ENCODE results near the gene MUC13.

MUC13 gene

GRCh38 chr3:124915254-124915653 lies 19.3 kb downstream of the MUC13 start:
- in situ Hi-C loops (cut with MboI; ENCODE audit: low pct_unique_long_range_greater_than_20kb, low sequenced_read_pairs, unreplicated experiment): no loop called here
- DNase-seq (ENCODE audit: low spot score): no peak

GRCh38 chr3:124907957-124908356 lies 26.6 kb downstream of the MUC13 start:
- in situ Hi-C loops (cut with MboI; ENCODE audit: low pct_unique_long_range_greater_than_20kb, low sequenced_read_pairs, unreplicated experiment): no loop called here
- no peak for TF ChIP-seq CTCF (IDR thresholded peaks at IDR 0.05; ENCODE audit: extremely low read depth, insufficient read depth, missing control alignments)
- no peak for DNase-seq (ENCODE audit: low spot score)

More at GRCh38 chr3:124915254-124915653, 19.3 kb downstream of the MUC13 start:
- TF ChIP-seq CTCF (IDR thresholded peaks at IDR 0.05; ENCODE audit: extremely low read depth, insufficient read depth, missing control alignments): no peak

GRCh38 chr3:124904835-124905492 lies 29.6 kb downstream of the MUC13 start:
- no peak for TF ChIP-seq CTCF (IDR thresholded peaks at IDR 0.05; ENCODE audit: extremely low read depth, insufficient read depth, missing control alignments)
- in situ Hi-C loops (cut with MboI; ENCODE audit: low pct_unique_long_range_greater_than_20kb, low sequenced_read_pairs, unreplicated experiment): loop anchor here (5.0 kb wide), 1 partner anchor 143 kb away; no protein-coding TSS in a partner anchor
- no peak for DNase-seq (ENCODE audit: low spot score)

- TF ChIP-seq CTCF (IDR thresholded peaks at IDR 0.05; ENCODE audit: extremely low read depth, insufficient read depth, missing control alignments): no peak
- DNase-seq (ENCODE audit: low spot score): no peak
- in situ Hi-C loops (cut with MboI; ENCODE audit: low pct_unique_long_range_greater_than_20kb, low sequenced_read_pairs, unreplicated experiment): loop anchor here (5.0 kb wide), 1 partner anchor 142 kb away; no protein-coding TSS in a partner anchor
These were observed 30.4 kb downstream of the MUC13 start for GRCh38 chr3:124903896-124904834.

GRCh38 chr3:124896824-124897526 lies 37.6 kb downstream of the MUC13 start:
- no peak for TF ChIP-seq CTCF (IDR thresholded peaks at IDR 0.05; ENCODE audit: extremely low read depth, insufficient read depth, missing control alignments)
- in situ Hi-C loops (cut with MboI; ENCODE audit: low pct_unique_long_range_greater_than_20kb, low sequenced_read_pairs, unreplicated experiment): no loop called here

GRCh38 chr3:124895756-124896155 lies 38.8 kb downstream of the MUC13 start:
- in situ Hi-C loops (cut with MboI; ENCODE audit: low pct_unique_long_range_greater_than_20kb, low sequenced_read_pairs, unreplicated experiment): no loop called here
- TF ChIP-seq CTCF (IDR thresholded peaks at IDR 0.05; ENCODE audit: extremely low read depth, insufficient read depth, missing control alignments): no peak
- DNase-seq (ENCODE audit: low spot score): no peak

More at GRCh38 chr3:124896824-124897526, 37.6 kb downstream of the MUC13 start:
- no peak for DNase-seq (ENCODE audit: low spot score)

Data from GM13977 (cell line).